BLaER1 (cell line): ENCODE results near the gene SND1.

Source experiments
- H3K27ac ChIP-seq: shearing (Covaris generic); formaldehyde crosslinking; 2 replicates; pipeline ENCODE4 v1.8.1; 2022
- H3K27me3 ChIP-seq: shearing (Covaris generic); formaldehyde crosslinking; 2 replicates; pipeline ENCODE4 v1.8.1; 2022
- H3K36me3 ChIP-seq: shearing (Covaris generic); formaldehyde crosslinking; 2 replicates; pipeline ENCODE4 v1.8.1; 2022
- H3K4me1 ChIP-seq: shearing (Covaris generic); formaldehyde crosslinking; 2 replicates; pipeline ENCODE4 v1.8.1; 2022
- H3K4me2 ChIP-seq: shearing (Covaris generic); formaldehyde crosslinking; 2 replicates; pipeline ENCODE4 v1.8.1; 2022
- H3K4me3 ChIP-seq: shearing (Covaris generic); formaldehyde crosslinking; 2 replicates; pipeline ENCODE4 v1.8.1; 2022
- H3K9ac ChIP-seq: shearing (Covaris generic); formaldehyde crosslinking; 2 replicates; pipeline ENCODE4 v1.8.1; 2022
- H3K9me3 ChIP-seq: shearing (Covaris generic); formaldehyde crosslinking; 2 replicates; pipeline ENCODE4 v1.8.1; 2022
- H4K20me1 ChIP-seq: shearing (Covaris generic); formaldehyde crosslinking; 2 replicates; pipeline ENCODE4 v1.8.1; 2022
- Cebpa-rat ChIP-seq: shearing (Covaris generic); IDR thresholded peaks from 2 replicates; pipeline ENCODE4 v1.8.1; 2022

The SND1 gene

DNA sequence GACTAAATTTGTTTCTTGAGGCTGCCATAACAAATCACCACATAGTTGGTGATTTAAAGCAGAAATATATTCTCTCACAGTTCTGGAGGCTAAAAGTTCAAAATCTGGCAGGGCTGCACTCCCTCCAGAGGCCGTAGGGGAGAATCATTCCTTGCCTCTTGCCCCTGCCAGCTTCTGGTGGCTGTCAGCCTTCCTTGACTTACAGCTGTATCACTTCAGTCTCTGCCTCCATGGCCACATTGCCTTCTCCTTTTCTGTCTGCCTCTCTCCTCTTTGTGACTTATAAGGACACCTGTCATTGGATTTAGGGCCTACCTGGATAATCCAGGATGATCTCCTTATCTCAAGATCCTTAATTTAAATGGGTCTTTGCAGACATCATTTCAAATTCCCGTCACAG is 385.1 kb downstream of the SND1 start:
- no peak for TF ChIP-seq Cebpa-rat
- Histone ChIP-seq H3K27ac (no peak overlapping the region), H3K9me3 (no peaks in the 10 kb centered on the region), H3K9ac (no peak overlapping the region), H3K4me1 (peaks cover 36% of the 10 kb centered on the region), H4K20me1 (peaks cover 79% of the 10 kb centered on the region), H3K4me3 (no peak overlapping the region), H3K27me3 (peaks cover 12% of the 10 kb centered on the region), H3K4me2 (no peak overlapping the region), H3K36me3 (peaks cover 21% of the 10 kb centered on the region)

GRCh38 chr7:128037880-128038619 is 386.1 kb downstream of the SND1 start:
- Histone ChIP-seq H4K20me1 (peaks cover 81% of the 10 kb centered on the region), H3K36me3 (peaks cover 30% of the 10 kb centered on the region), H3K9me3 (no peaks in the 10 kb centered on the region), H3K27ac (no peak overlapping the region), H3K4me1 (peaks cover 40% of the 10 kb centered on the region), H3K4me3 (no peak overlapping the region), H3K27me3 (peaks cover 4% of the 10 kb centered on the region), H3K4me2 (no peak overlapping the region), H3K9ac (no peak overlapping the region)
- no peak for TF ChIP-seq Cebpa-rat

DNA sequence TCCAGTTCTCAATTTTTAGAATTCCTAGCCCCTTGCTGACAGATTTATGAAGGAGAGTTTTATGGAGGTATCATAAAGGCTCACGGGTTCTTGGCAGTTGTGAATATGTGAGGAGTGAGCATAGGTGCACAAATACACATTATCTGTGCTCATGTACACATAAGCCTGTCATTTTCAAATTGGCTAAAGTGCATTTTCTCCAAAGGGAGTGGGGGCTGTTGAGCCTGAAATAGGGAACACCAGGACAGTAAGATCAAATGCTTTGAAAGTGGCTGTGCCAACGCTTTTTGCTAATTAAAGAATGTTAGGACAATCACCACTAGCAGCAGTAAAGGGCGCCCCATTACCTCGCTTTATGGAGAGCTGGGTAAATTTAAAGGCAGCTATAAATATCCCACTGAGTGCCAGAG is 387.6 kb downstream of the SND1 start:
- no peak overlapping the region for H3K4me3 ChIP-seq
- no peak overlapping the region for H3K4me2 ChIP-seq
- no peaks in the 10 kb centered on the region for H3K27me3 ChIP-seq
- H3K27ac ChIP-seq, result no peak overlapping the region
- peaks cover 39% of the 10 kb centered on the region for H3K4me1 ChIP-seq
- no peaks in the 10 kb centered on the region for H3K9me3 ChIP-seq
- peaks cover 28% of the 10 kb centered on the region for H3K36me3 ChIP-seq
- no peak for TF ChIP-seq Cebpa-rat
- H3K9ac ChIP-seq, result no peak overlapping the region
- peaks cover 76% of the 10 kb centered on the region for H4K20me1 ChIP-seq

DNA sequence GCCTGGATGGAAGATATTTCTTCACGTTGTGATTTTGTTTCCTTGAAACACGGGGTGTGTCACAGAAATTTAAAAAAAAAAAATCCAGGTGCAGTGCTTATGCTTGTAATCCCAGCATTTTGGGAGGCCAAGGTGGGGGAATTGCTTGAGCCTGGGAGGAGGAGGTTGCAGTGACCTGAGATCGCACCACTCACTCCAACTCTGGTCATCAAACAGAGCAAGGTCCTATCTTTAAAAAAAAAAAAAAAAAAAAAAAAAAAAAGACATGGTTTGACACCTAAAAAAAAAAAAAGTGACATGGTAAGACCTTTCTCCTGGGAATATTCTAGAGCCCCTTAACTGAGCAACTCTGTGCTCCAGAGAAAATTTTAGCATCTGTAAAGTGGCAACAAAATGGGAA is 388.2 kb downstream of the SND1 start:
- Histone ChIP-seq H3K4me3 (no peak overlapping the region), H3K9ac (no peak overlapping the region), H3K4me1 (peaks cover 42% of the 10 kb centered on the region), H3K27ac (no peak overlapping the region), H4K20me1 (peaks cover 77% of the 10 kb centered on the region), H3K27me3 (no peaks in the 10 kb centered on the region), H3K36me3 (peaks cover 25% of the 10 kb centered on the region), H3K4me2 (no peak overlapping the region), H3K9me3 (no peaks in the 10 kb centered on the region)
- no peak for TF ChIP-seq Cebpa-rat

- Histone ChIP-seq H3K4me3 (no peak overlapping the region), H4K20me1 (peaks cover 77% of the 10 kb centered on the region), H3K27ac (no peak overlapping the region), H3K27me3 (no peaks in the 10 kb centered on the region), H3K9ac (no peak overlapping the region), H3K9me3 (no peaks in the 10 kb centered on the region), H3K4me1 (peaks cover 50% of the 10 kb centered on the region), H3K36me3 (peaks cover 25% of the 10 kb centered on the region), H3K4me2 (no peak overlapping the region)
- TF ChIP-seq Cebpa-rat, result no peak
These were observed 389.2 kb downstream of the SND1 start for GRCh38 chr7:128041203-128041602.

DNA sequence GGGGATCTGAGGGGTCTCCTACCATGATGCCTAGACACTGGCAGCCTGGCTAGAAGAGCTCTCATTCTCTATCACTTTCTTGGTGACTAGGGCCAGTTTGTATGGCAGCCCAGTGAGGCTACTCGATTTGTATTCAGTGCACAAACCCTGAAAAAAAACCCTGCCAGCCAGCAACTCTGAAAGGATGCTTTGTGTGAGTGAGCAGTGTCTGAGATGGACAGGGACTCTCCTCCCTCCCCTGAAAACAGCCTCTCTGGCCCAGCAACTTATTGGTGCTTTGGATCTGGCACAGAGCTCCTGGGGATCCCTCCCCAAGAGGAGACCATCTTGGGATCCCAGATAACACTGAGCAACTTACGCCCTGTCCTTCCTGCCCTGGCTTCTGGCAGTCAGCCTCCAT is 390.0 kb downstream of the SND1 start:
- H3K36me3 ChIP-seq, result peaks cover 25% of the 10 kb centered on the region
- peaks cover 45% of the 10 kb centered on the region for H3K4me1 ChIP-seq
- no peak overlapping the region for H3K9ac ChIP-seq
- no peaks in the 10 kb centered on the region for H3K9me3 ChIP-seq
- no peak overlapping the region for H3K4me2 ChIP-seq
- no peak for TF ChIP-seq Cebpa-rat
- no peak overlapping the region for H3K4me3 ChIP-seq
- H3K27ac ChIP-seq, result no peak overlapping the region
- H3K27me3 ChIP-seq, result no peaks in the 10 kb centered on the region
- H4K20me1 ChIP-seq, result peaks cover 69% of the 10 kb centered on the region

- Histone ChIP-seq H3K9ac (no peak overlapping the region), H3K4me3 (no peak overlapping the region), H3K4me1 (peaks cover 51% of the 10 kb centered on the region), H3K4me2 (peak overlapping the region; percentile 72), H3K36me3 (peaks cover 25% of the 10 kb centered on the region), H3K27ac (no peak overlapping the region), H4K20me1 (peaks cover 64% of the 10 kb centered on the region), H3K27me3 (no peaks in the 10 kb centered on the region), H3K9me3 (no peaks in the 10 kb centered on the region)
- TF ChIP-seq Cebpa-rat, result no peak
These were observed 392.1 kb downstream of the SND1 start for GRCh38 chr7:128044064-128044463.

GRCh38 chr7:128045158-128045557 is 393.2 kb downstream of the SND1 start:
- no peaks in the 10 kb centered on the region for H3K27me3 ChIP-seq
- H3K9ac ChIP-seq, result no peak overlapping the region
- H3K27ac ChIP-seq, result no peak overlapping the region
- peaks cover 25% of the 10 kb centered on the region for H3K36me3 ChIP-seq
- H3K4me2 ChIP-seq, result peak overlapping the region; percentile 33
- H3K4me3 ChIP-seq, result no peak overlapping the region
- TF ChIP-seq Cebpa-rat, result no peak
- peaks cover 51% of the 10 kb centered on the region for H3K4me1 ChIP-seq
- H4K20me1 ChIP-seq, result peaks cover 63% of the 10 kb centered on the region
- H3K9me3 ChIP-seq, result no peaks in the 10 kb centered on the region

DNA sequence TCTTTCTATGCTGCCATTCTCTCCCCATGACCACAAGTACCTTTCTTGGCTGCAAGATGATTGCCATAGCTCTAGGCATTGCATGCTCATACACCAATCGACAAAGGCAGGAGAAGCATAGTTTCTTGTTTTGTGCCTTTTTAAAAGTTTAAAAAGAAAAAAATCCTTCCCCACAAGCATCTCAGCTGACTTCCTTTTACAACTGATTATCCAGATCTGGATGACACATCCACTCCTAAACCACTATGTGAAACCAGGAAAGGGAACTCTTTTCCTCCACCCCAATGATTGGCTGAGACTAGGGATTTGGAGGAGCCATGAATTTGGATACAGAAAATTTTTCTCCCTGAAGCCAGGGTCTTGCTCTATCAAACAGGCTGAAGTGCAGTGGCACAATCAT is 393.8 kb downstream of the SND1 start:
- Histone ChIP-seq H3K27ac (no peak overlapping the region; the same call in 1 of the 2 replicates), H3K9me3 (no peaks in the 10 kb centered on the region), H3K27me3 (no peaks in the 10 kb centered on the region), H3K4me1 (peaks cover 51% of the 10 kb centered on the region), H3K36me3 (peaks cover 24% of the 10 kb centered on the region), H4K20me1 (peaks cover 60% of the 10 kb centered on the region), H3K4me3 (no peak overlapping the region), H3K4me2 (peak overlapping the region; percentile 33), H3K9ac (no peak overlapping the region)
- no peak for TF ChIP-seq Cebpa-rat

- 0 out of 2 replicates have a peak overlapping the region, but pooled peaks have one; percentile 16 for H3K27ac ChIP-seq
- peaks cover 51% of the 10 kb centered on the region for H3K4me1 ChIP-seq
- H3K9me3 ChIP-seq, result no peaks in the 10 kb centered on the region
- H3K4me2 ChIP-seq, result peak overlapping the region; percentile 54
- H3K27me3 ChIP-seq, result no peaks in the 10 kb centered on the region
- peaks cover 29% of the 10 kb centered on the region for H3K36me3 ChIP-seq
- TF ChIP-seq Cebpa-rat, result no peak
- peaks cover 36% of the 10 kb centered on the region; the same call in 1 of the 2 replicates for H4K20me1 ChIP-seq
- no peak overlapping the region for H3K4me3 ChIP-seq
- no peak overlapping the region for H3K9ac ChIP-seq
These were observed 400.4 kb downstream of the SND1 start for GRCh38 chr7:128052404-128052803.
